ENCODE results near the gene PSMC3. TPM values are rescaled to one million over a fixed set of nuclear protein-coding genes. Genes with fewer than 3 reads are reported as not detected.

The PSMC3 gene
- total RNA-seq, 1 experiment from 2014 or later: 181 TPM

DNA sequence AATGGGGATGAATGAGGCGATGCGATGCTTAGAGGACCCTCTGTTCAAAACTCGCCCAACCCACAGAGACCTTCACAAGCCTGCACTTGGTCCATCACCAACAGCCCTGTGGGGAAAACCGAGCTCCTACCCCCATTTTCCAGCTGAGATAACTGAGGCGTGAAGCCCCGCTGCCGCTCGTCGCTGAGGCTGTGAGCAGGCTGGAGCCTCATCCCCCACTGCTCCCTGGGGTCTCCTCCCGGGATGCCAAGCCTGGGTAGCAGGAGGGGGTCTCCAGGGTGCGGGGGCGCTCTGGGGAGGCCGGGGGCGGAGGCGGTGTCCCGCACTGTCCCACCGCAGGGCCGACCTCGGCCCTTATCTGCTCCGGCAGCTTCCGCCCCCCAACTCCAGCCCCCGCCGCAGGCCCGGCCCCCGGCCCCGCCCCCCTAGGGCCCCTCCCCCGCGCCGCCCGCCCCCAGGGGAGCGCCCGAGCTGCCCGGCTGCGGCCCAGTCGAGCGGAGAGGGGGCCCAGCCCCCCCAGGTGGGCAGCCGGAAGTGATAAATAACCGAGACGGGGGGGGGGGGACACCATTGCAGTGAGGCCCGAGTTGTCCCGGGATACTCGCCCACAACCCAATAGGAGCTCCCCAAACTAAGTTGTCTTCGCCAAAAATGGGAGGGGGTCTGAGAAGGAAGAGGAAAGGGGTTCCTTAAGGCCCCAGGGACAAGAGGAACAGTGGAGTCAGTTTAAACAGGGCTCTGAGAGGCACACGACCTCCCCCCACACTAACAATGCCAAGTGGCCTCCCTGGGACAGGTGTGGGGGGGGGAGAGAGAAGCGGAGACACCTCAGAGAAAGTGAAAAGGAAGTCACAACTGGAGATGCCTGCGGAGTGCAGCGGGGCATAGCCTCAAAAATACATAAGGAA, 26.1 kb downstream of the PSMC3 start:
- TF ChIP-seq CTCF (IDR thresholded peaks at IDR 0.05): no peak
- TF ChIP-seq REST (IDR thresholded peaks at IDR 0.05; ENCODE audit: insufficient read depth in 1 of 2, low read depth in 2 of 2, low read length in 1 of 2): no peak
- no peak for TF ChIP-seq POLR2AphosphoS5 (IDR thresholded peaks at IDR 0.05; ENCODE audit: low read depth, low read length)
- no peak for TF ChIP-seq SIN3A (IDR thresholded peaks at IDR 0.05; ENCODE audit: borderline replicate concordance, insufficient read depth, low read depth, low read length)
- no peak for TF ChIP-seq TCF7L2 (IDR thresholded peaks at IDR 0.05; ENCODE audit: low read depth, low read length)
- in situ Hi-C loops (cut with HindIII; ENCODE audit: low pct_unique_long_range_greater_than_20kb, low sequenced_read_pairs) (no loop called here), intact Hi-C loops (cut with micrococcal nuclease; ENCODE audit: unreplicated experiment) (no loop called here)
- Histone ChIP-seq H3K9me3 (ENCODE audit: control insufficient read depth, insufficient read depth, low read depth, low read length) (no peaks in the 10 kb centered on the region), H3K27ac (ENCODE audit: low read length) (no peak overlapping the region), H3K27me3 (ENCODE audit: control insufficient read depth, insufficient read depth, low read length) (no peaks in the 10 kb centered on the region), H3K4me1 (ENCODE audit: control insufficient read depth, insufficient read depth, low read length) (peaks cover 5% of the 10 kb centered on the region), H3K36me3 (ENCODE audit: control insufficient read depth, insufficient read depth, low read length) (no peaks in the 10 kb centered on the region), H3K4me3 (ENCODE audit: low read depth in 2 of 2, low read length in 2 of 2) (peak overlapping the region; percentile 31 to 48)
- DNase-seq (ENCODE audit: low read depth, low spot score) (no peak), ATAC-seq (peak; percentile 46; the same call in 1 of the 2 replicates)
- ChIA-PET POLR2A (interaction anchor here (0.6 to 0.7 kb wide), 2 partner anchors 15 to 38 kb away, joined by 6 to 8 read pairs; no protein-coding TSS in a partner anchor), CTCF (interaction anchor here (0.6 kb wide), 1 partner anchor 17 kb away, joined by 8 read pairs; no protein-coding TSS in a partner anchor)
- BruUV-seq (replicated peaks): no TSS peak

- no peaks in the 10 kb centered on the region for H3K9me3 ChIP-seq (ENCODE audit: control insufficient read depth, insufficient read depth, low read depth, low read length)
- in situ Hi-C loops (cut with HindIII; ENCODE audit: low pct_unique_long_range_greater_than_20kb, low sequenced_read_pairs) (no loop called here), intact Hi-C loops (cut with micrococcal nuclease; ENCODE audit: unreplicated experiment) (no loop called here)
- H3K4me3 ChIP-seq (ENCODE audit: low read depth in 2 of 2, low read length in 2 of 2): no peak overlapping the region
- ChIA-PET POLR2A (interaction anchor here (0.7 kb wide), 1 partner anchor 12 kb away, joined by 3 read pairs; no protein-coding TSS in a partner anchor), CTCF (interaction anchor here (0.6 kb wide), 1 partner anchor 515 kb away, joined by 3 read pairs; no protein-coding TSS in a partner anchor)
- no peak for ATAC-seq
- H3K27me3 ChIP-seq (ENCODE audit: control insufficient read depth, insufficient read depth, low read length): no peaks in the 10 kb centered on the region
- no peak overlapping the region for H3K27ac ChIP-seq (ENCODE audit: low read length)
- no TSS peak for BruUV-seq (replicated peaks)
- no peak for DNase-seq (ENCODE audit: low read depth, low spot score)
- H3K36me3 ChIP-seq (ENCODE audit: control insufficient read depth, insufficient read depth, low read length): no peaks in the 10 kb centered on the region
- peaks cover 5% of the 10 kb centered on the region for H3K4me1 ChIP-seq (ENCODE audit: control insufficient read depth, insufficient read depth, low read length)
- TF ChIP-seq TCF7L2 (IDR thresholded peaks at IDR 0.05; ENCODE audit: low read depth, low read length): no peak
- no peak for TF ChIP-seq POLR2AphosphoS5 (IDR thresholded peaks at IDR 0.05; ENCODE audit: low read depth, low read length)
- TF ChIP-seq CTCF (IDR thresholded peaks at IDR 0.05): no peak
- TF ChIP-seq SIN3A (IDR thresholded peaks at IDR 0.05; ENCODE audit: borderline replicate concordance, insufficient read depth, low read depth, low read length): no peak
- no peak for TF ChIP-seq REST (IDR thresholded peaks at IDR 0.05; ENCODE audit: insufficient read depth in 1 of 2, low read depth in 2 of 2, low read length in 1 of 2)
Measured at GRCh38 chr11:47398551-47398950, 27.7 kb downstream of the PSMC3 start.
